ENCODE results near the gene ATP2C1.

Gene ATP2C1

GRCh38 chr3:130907500-130907899 lies 13.6 kb downstream of the ATP2C1 start:
- Mint-ChIP-seq H3K27me3 (no peaks in the 10 kb centered on the region), H3K9me3 (no peaks in the 10 kb centered on the region), H3K27ac (peak overlapping the region; percentile 71), H3K4me3 (no peak overlapping the region), H3K4me1 (peaks cover 60% of the 10 kb centered on the region), H3K36me3 (peaks cover 7% of the 10 kb centered on the region)

GRCh38 chr3:130907966-130908365 lies 14.1 kb downstream of the ATP2C1 start:
- peaks cover 56% of the 10 kb centered on the region for H3K4me1 Mint-ChIP-seq
- no peaks in the 10 kb centered on the region for H3K9me3 Mint-ChIP-seq
- no peak overlapping the region for H3K4me3 Mint-ChIP-seq
- no peaks in the 10 kb centered on the region for H3K27me3 Mint-ChIP-seq
- H3K27ac Mint-ChIP-seq = peak overlapping the region; percentile 11
- peaks cover 7% of the 10 kb centered on the region for H3K36me3 Mint-ChIP-seq

GRCh38 chr3:130915567-130916292 lies 21.8 kb downstream of the ATP2C1 start:
- peaks cover 18% of the 10 kb centered on the region for H3K36me3 Mint-ChIP-seq
- H3K4me3 Mint-ChIP-seq = no peak overlapping the region
- H3K27ac Mint-ChIP-seq = no peak overlapping the region
- no peaks in the 10 kb centered on the region for H3K9me3 Mint-ChIP-seq
- H3K27me3 Mint-ChIP-seq = no peaks in the 10 kb centered on the region
- peaks cover 34% of the 10 kb centered on the region for H3K4me1 Mint-ChIP-seq

DNA sequence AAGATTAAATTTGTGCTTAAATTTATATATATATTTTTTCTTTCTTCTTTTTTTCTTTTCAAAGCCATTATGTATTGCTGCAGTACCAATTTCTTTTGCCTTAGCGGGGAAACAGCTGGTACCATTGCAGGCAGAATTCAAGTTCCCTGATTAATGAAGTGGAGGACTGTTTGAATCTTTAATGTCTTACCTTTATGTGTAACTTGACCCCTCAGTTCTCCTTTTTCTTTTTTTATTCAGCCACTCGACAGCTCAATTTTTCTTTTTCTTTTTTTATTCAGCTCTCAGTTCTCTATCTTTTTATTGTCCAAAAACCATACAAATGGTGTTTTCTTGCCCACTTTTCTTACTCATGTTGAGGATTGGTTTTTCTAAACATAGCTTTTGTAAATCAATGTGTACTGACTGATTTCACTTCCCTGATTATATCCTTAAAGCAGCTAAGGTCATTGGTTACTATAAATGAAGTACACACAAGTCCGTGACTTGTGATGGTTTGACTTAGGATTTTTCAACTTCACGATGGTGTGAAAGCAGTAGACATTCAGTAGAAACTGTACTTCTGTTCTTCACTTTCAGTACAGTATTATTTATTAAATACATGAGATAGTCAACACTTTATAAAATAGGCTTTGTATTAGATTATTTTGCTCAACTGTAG lies 22.8 kb downstream of the ATP2C1 start:
- H3K9me3 Mint-ChIP-seq = no peaks in the 10 kb centered on the region
- peaks cover 15% of the 10 kb centered on the region for H3K36me3 Mint-ChIP-seq
- no peak overlapping the region for H3K27ac Mint-ChIP-seq
- no peaks in the 10 kb centered on the region for H3K27me3 Mint-ChIP-seq
- no peak overlapping the region for H3K4me3 Mint-ChIP-seq
- peaks cover 38% of the 10 kb centered on the region for H3K4me1 Mint-ChIP-seq

GRCh38 chr3:130918328-130918727 lies 24.4 kb downstream of the ATP2C1 start:
- Mint-ChIP-seq H3K4me3 (no peak overlapping the region), H3K27ac (no peak overlapping the region), H3K4me1 (peaks cover 49% of the 10 kb centered on the region), H3K36me3 (peaks cover 19% of the 10 kb centered on the region), H3K27me3 (no peaks in the 10 kb centered on the region), H3K9me3 (no peaks in the 10 kb centered on the region)

- Mint-ChIP-seq H3K27me3 (no peaks in the 10 kb centered on the region), H3K9me3 (peaks cover 6% of the 10 kb centered on the region), H3K4me1 (peaks cover 58% of the 10 kb centered on the region), H3K27ac (no peak overlapping the region), H3K36me3 (peaks cover 20% of the 10 kb centered on the region), H3K4me3 (no peak overlapping the region)
These were observed 31.7 kb downstream of the ATP2C1 start for GRCh38 chr3:130925628-130926027.

- Mint-ChIP-seq H3K4me3 (no peak overlapping the region), H3K27me3 (no peaks in the 10 kb centered on the region), H3K36me3 (peaks cover 21% of the 10 kb centered on the region), H3K4me1 (peaks cover 55% of the 10 kb centered on the region), H3K27ac (no peak overlapping the region), H3K9me3 (peaks cover 6% of the 10 kb centered on the region)
These were observed 32.6 kb downstream of the ATP2C1 start for GRCh38 chr3:130926504-130926903.

DNA sequence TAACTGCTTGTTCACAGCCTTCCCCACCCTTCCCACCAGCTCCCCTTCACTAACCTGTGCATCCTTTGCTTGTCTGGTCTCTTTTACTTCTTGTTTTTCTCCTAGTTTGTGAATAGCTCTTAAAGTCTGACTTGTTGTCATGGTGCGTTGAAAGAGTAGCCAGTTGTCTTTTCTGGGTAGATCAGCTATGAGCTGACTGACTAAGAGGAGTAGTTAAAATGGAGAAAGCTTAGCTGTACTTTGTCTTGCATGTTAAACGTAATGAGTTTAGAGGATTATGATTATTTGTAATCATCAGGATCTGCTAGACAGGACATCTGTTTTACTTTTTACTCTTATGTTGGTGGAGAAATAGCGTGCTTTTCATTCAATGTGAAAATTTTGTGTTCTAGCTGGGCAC lies 35.9 kb downstream of the ATP2C1 start:
- peaks cover 17% of the 10 kb centered on the region for H3K36me3 Mint-ChIP-seq
- no peaks in the 10 kb centered on the region for H3K9me3 Mint-ChIP-seq
- H3K27ac Mint-ChIP-seq = no peak overlapping the region
- peaks cover 36% of the 10 kb centered on the region for H3K4me1 Mint-ChIP-seq
- no peaks in the 10 kb centered on the region for H3K27me3 Mint-ChIP-seq
- no peak overlapping the region for H3K4me3 Mint-ChIP-seq

- peaks cover 17% of the 10 kb centered on the region for H3K4me1 Mint-ChIP-seq
- no peaks in the 10 kb centered on the region for H3K27me3 Mint-ChIP-seq
- peaks cover 17% of the 10 kb centered on the region for H3K36me3 Mint-ChIP-seq
- H3K4me3 Mint-ChIP-seq = no peak overlapping the region
- H3K9me3 Mint-ChIP-seq = no peaks in the 10 kb centered on the region
- no peak overlapping the region for H3K27ac Mint-ChIP-seq
These were observed 39.1 kb downstream of the ATP2C1 start for GRCh38 chr3:130932979-130933378.

DNA sequence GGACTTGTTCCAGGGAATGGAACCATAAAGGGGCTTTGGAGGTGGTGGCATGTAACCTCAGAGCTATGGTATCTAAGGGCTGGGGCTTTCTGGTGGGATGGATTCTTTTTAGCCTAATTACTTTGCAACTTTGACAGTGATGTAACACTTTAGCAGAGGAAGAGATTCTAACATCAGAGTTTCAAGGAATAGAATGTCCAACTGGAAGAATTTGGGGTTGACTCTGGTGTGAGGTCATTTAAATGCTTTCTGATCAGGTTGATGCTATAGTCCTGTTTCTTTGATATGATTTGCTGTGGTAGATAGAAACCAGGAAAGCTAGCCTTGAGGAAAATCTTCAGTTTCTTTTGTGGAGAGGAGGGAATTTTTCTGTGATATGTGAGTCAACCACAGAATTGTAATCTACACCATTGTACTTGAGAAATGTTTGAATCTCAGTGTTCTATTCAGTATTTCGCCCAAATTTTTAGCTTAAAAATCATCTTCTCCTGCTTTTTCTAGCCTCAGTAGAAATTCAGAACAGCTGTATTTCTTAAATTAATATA lies 40.0 kb downstream of the ATP2C1 start:
- Mint-ChIP-seq H3K4me3 (no peak overlapping the region), H3K27me3 (no peaks in the 10 kb centered on the region), H3K9me3 (no peaks in the 10 kb centered on the region), H3K4me1 (peaks cover 15% of the 10 kb centered on the region), H3K36me3 (peaks cover 19% of the 10 kb centered on the region), H3K27ac (peak overlapping the region; percentile 35)

GRCh38 chr3:130934442-130935089 lies 40.7 kb downstream of the ATP2C1 start:
- Mint-ChIP-seq H3K4me1 (peaks cover 10% of the 10 kb centered on the region), H3K36me3 (peaks cover 19% of the 10 kb centered on the region), H3K9me3 (no peaks in the 10 kb centered on the region), H3K4me3 (no peak overlapping the region), H3K27me3 (no peaks in the 10 kb centered on the region), H3K27ac (no peak overlapping the region)

GRCh38 chr3:130935761-130936492 lies 42.0 kb downstream of the ATP2C1 start:
- H3K4me1 Mint-ChIP-seq = peaks cover 5% of the 10 kb centered on the region
- H3K9me3 Mint-ChIP-seq = no peaks in the 10 kb centered on the region
- H3K27me3 Mint-ChIP-seq = no peaks in the 10 kb centered on the region
- H3K27ac Mint-ChIP-seq = no peak overlapping the region
- no peak overlapping the region for H3K4me3 Mint-ChIP-seq
- H3K36me3 Mint-ChIP-seq = peaks cover 18% of the 10 kb centered on the region

DNA sequence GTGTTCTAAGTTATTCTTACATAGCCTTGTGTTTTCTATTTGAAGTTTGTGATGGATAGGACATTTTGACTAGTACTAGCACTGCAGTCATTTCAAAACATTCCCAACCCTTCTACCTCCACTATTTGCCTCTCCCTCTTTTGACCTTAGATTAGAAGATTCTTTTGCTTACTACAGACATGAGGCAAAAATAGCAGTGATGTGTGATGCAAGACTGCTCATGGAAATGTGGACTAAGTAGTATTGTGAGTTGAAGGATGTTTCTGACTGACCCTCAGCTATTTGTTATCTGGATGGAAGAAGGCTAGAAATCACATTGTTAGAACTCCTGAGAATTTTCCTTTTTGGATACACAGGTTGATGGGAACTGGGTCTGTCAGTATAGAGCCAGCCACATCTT lies 45.9 kb downstream of the ATP2C1 start:
- Mint-ChIP-seq H3K27ac (no peak overlapping the region), H3K9me3 (no peaks in the 10 kb centered on the region), H3K4me1 (no peaks in the 10 kb centered on the region), H3K36me3 (peaks cover 29% of the 10 kb centered on the region), H3K4me3 (no peak overlapping the region), H3K27me3 (no peaks in the 10 kb centered on the region)

- Mint-ChIP-seq H3K4me1 (no peaks in the 10 kb centered on the region), H3K36me3 (peaks cover 36% of the 10 kb centered on the region), H3K27ac (no peak overlapping the region), H3K27me3 (no peaks in the 10 kb centered on the region), H3K9me3 (no peaks in the 10 kb centered on the region), H3K4me3 (no peak overlapping the region)
These were observed 47.9 kb downstream of the ATP2C1 start for GRCh38 chr3:130941793-130942192.

- H3K27me3 Mint-ChIP-seq = no peaks in the 10 kb centered on the region
- no peaks in the 10 kb centered on the region for H3K4me1 Mint-ChIP-seq
- H3K27ac Mint-ChIP-seq = no peak overlapping the region
- no peaks in the 10 kb centered on the region for H3K9me3 Mint-ChIP-seq
- no peak overlapping the region for H3K4me3 Mint-ChIP-seq
- peaks cover 45% of the 10 kb centered on the region for H3K36me3 Mint-ChIP-seq
These were observed 53.0 kb downstream of the ATP2C1 start for GRCh38 chr3:130946882-130947281.

Data from activated naive CD4-positive, alpha-beta T cell treated with anti-CD3 and anti-CD28 coated beads, Interleukin-2, amount 50 U/mL, for 24 hours (primary cell).